ENCODE data around the gene FBXO34. TPM values are rescaled to one million over a fixed set of nuclear protein-coding genes. Genes with fewer than 3 reads are reported as not detected.
A peak's percentile ranks its signal among the peaks of the same experiment; 100 is the strongest.

The FBXO34 gene
- total RNA-seq, 4 donors from 2014 or later: 29.7 to 48.1 (median 37.3) TPM

DNA sequence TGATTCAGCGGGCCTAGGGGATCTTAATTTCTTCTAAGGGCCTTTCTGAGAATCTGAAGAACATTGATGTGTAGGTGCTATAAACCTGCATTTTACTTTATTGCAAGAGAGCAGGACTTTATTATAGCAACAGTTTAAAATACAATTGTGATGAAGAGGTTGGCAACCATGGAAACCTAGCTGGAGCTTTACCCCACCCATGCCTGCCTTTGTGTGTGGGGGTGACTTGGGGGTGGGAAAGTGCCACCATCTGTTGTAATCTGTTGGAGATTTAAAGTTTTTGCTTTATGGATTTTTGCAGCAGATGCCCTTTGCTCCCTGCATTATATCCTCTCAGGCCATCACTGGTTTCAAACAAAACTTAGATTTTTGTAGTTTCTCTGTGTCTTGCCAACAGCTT, 75.8 kb downstream of the FBXO34 start:
- TF ChIP-seq POLR2A (IDR thresholded peaks at IDR 0.05): no peak
- TF ChIP-seq CTCF (IDR thresholded peaks at IDR 0.05): no peak
- WGBS, 2 donors: 84 to 100% methylated on average over 1 of the region's 1 CpG
- H3K4me3 ChIP-seq (ENCODE audit: low read depth, poor library complexity, severe bottlenecking): no peak overlapping the region
- intact Hi-C loops (cut with DNase I; ENCODE audit: low total_unique reads): no loop called here
- no peak for DNase-seq (ENCODE audit: low spot score in 2 of 2)

DNA sequence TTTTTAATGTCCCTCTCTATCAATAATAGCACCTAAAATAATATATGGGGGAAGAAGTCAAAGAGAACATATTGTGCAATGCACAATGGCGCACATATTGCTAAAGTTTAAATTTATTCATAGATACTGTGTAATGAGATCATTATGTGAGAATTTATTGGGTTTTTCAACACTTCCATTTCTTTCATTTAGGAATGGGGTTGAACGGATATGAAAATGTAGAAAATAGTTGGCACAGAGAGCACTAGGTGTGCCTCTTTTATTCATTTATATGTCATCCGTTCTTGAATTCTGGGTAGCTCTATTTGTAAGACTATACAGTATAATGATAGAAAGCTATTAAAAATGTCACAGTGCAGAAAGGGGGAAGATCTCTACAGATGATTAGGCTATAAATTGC, 76.5 kb downstream of the FBXO34 start:
- TF ChIP-seq POLR2A (IDR thresholded peaks at IDR 0.05) (no peak), CTCF (IDR thresholded peaks at IDR 0.05) (no peak)
- no peak overlapping the region for H3K4me3 ChIP-seq (ENCODE audit: low read depth, poor library complexity, severe bottlenecking)
- 56 to 60% methylated on average over 3 of the region's 3 CpGs for WGBS, 2 donors
- intact Hi-C loops (cut with DNase I; ENCODE audit: low total_unique reads): no loop called here
- no peak for DNase-seq (ENCODE audit: low spot score in 2 of 2)

DNA sequence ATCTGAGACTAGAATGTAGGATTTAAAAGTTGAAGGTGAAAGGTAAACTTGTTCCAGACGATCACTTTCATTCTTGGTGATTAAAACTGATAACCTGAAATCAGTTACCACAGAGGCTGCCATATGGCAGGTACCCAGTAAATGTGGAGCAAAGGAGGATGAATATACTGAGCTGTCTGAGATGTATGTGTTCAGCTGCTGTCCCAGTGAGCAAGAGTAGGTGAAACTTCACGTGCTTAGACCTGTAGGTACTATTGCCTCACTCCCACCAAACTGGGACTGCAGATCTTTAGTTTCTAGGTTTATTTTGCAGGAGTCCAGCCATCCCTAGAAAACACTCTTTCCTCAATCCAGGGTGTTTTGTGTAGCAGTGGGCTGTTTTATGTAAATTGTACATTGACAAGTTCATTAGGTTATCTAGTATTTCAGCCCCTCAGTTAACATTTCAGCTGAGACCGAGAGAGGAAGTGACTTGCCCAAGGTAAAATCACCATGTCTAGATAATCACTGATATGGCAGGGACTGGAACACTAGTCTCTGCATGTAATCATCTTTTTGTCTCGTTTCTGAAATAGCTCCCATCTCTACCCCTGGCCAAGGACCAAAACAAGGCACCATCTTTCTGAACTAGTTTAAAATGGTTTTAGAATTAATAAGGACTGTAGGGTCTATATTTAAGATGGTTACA, 77.7 kb downstream of the FBXO34 start:
- intact Hi-C loops (cut with DNase I; ENCODE audit: low total_unique reads): no loop called here
- TF ChIP-seq POLR2A (IDR thresholded peaks at IDR 0.05) (no peak), CTCF (IDR thresholded peaks at IDR 0.05) (no peak)
- WGBS, 2 donors: 46 to 56% methylated on average over 4 of the region's 4 CpGs
- no peak overlapping the region for H3K4me3 ChIP-seq (ENCODE audit: low read depth, poor library complexity, severe bottlenecking)
- peak in 1 of 2 donors; percentile 21 for DNase-seq (ENCODE audit: low spot score in 2 of 2)

GRCh38 chr14:55349565-55349964, 78.3 kb downstream of the FBXO34 start:
- intact Hi-C loops (cut with DNase I; ENCODE audit: low total_unique reads): no loop called here
- TF ChIP-seq POLR2A (IDR thresholded peaks at IDR 0.05) (no peak), CTCF (IDR thresholded peaks at IDR 0.05) (no peak)
- H3K4me3 ChIP-seq (ENCODE audit: low read depth, poor library complexity, severe bottlenecking): no peak overlapping the region
- WGBS, 2 donors: 55 to 59% methylated on average over 12 of the region's 12 CpGs
- DNase-seq (ENCODE audit: low spot score in 2 of 2): no peak

GRCh38 chr14:55350461-55350860, 79.2 kb downstream of the FBXO34 start:
- H3K4me3 ChIP-seq (ENCODE audit: low read depth, poor library complexity, severe bottlenecking): no peak overlapping the region
- intact Hi-C loops (cut with DNase I; ENCODE audit: low total_unique reads): no loop called here
- TF ChIP-seq POLR2A (IDR thresholded peaks at IDR 0.05): no peak
- TF ChIP-seq CTCF (IDR thresholded peaks at IDR 0.05): no peak
- no peak for DNase-seq (ENCODE audit: low spot score in 2 of 2)
- WGBS, 2 donors: 94 to 96% methylated on average over 4 of the region's 4 CpGs

- H3K4me3 ChIP-seq (ENCODE audit: low read depth, poor library complexity, severe bottlenecking): no peak overlapping the region
- intact Hi-C loops (cut with DNase I; ENCODE audit: low total_unique reads): no loop called here
- TF ChIP-seq CTCF (IDR thresholded peaks at IDR 0.05): no peak
- no peak for TF ChIP-seq POLR2A (IDR thresholded peaks at IDR 0.05)
- no peak for DNase-seq (ENCODE audit: low spot score in 2 of 2)
- 94 to 98% methylated on average over 9 of the region's 9 CpGs for WGBS, 2 donors
Observed at GRCh38 chr14:55351111-55351510, 79.9 kb downstream of the FBXO34 start.
